ENCODE results near the gene MICAL3.

The MICAL3 gene

GRCh38 chr22:17753401-17753989 lies 270.9 kb downstream of the MICAL3 start:
- Histone ChIP-seq H2AFZ (ENCODE audit: low read length) (no peak overlapping the region), H3K79me2 (ENCODE audit: insufficient read depth, low read length) (peaks cover 5% of the 10 kb centered on the region), H3K9me2 (ENCODE audit: low read depth, low read length) (no peaks in the 10 kb centered on the region), H3K9me3 (ENCODE audit: low read length) (no peaks in the 10 kb centered on the region), H3K9ac (ENCODE audit: low read length) (no peak overlapping the region), H4K20me1 (ENCODE audit: insufficient read depth, low read length) (no peaks in the 10 kb centered on the region), H3K4me2 (ENCODE audit: low read length) (no peak overlapping the region), H3K4me1 (ENCODE audit: insufficient read depth, low read length, severe bottlenecking) (no peaks in the 10 kb centered on the region), H3K27ac (ENCODE audit: low read depth, low read length, poor library complexity, severe bottlenecking) (no peak overlapping the region), H3K36me3 (ENCODE audit: insufficient read depth, low read length) (no peaks in the 10 kb centered on the region), H3K27me3 (ENCODE audit: insufficient read depth, low read length) (no peaks in the 10 kb centered on the region), H3F3A (ENCODE audit: insufficient read depth, low read length) (no peaks in the 10 kb centered on the region), H3K4me3 (ENCODE audit: low read depth, low read length, poor library complexity, severe bottlenecking) (no peak overlapping the region)
- no peak for TF ChIP-seq CTCF (IDR thresholded peaks at IDR 0.05; ENCODE audit: low read length)

GRCh38 chr22:17751596-17751995 lies 272.8 kb downstream of the MICAL3 start:
- Histone ChIP-seq H3K4me3 (ENCODE audit: low read depth, low read length, poor library complexity, severe bottlenecking) (no peak overlapping the region), H3K27ac (ENCODE audit: low read depth, low read length, poor library complexity, severe bottlenecking) (no peak overlapping the region), H3K27me3 (ENCODE audit: insufficient read depth, low read length) (no peaks in the 10 kb centered on the region), H3K9me3 (ENCODE audit: low read length) (no peaks in the 10 kb centered on the region), H3K9me2 (ENCODE audit: low read depth, low read length) (no peaks in the 10 kb centered on the region), H3K4me1 (ENCODE audit: insufficient read depth, low read length, severe bottlenecking) (no peaks in the 10 kb centered on the region), H3K9ac (ENCODE audit: low read length) (no peak overlapping the region), H3K36me3 (ENCODE audit: insufficient read depth, low read length) (no peaks in the 10 kb centered on the region), H3K4me2 (ENCODE audit: low read length) (no peak overlapping the region), H3F3A (ENCODE audit: insufficient read depth, low read length) (no peaks in the 10 kb centered on the region), H4K20me1 (ENCODE audit: insufficient read depth, low read length) (no peaks in the 10 kb centered on the region), H3K79me2 (ENCODE audit: insufficient read depth, low read length) (no peaks in the 10 kb centered on the region), H2AFZ (ENCODE audit: low read length) (no peak overlapping the region)
- no peak for TF ChIP-seq CTCF (IDR thresholded peaks at IDR 0.05; ENCODE audit: low read length)
- TF ChIP-seq EZH2 (IDR thresholded peaks at IDR 0.05; ENCODE audit: borderline replicate concordance, low read length), result no peak

GRCh38 chr22:17749605-17750395 lies 274.6 kb downstream of the MICAL3 start:
- no peak overlapping the region for H3K4me3 ChIP-seq (ENCODE audit: low read depth, low read length, poor library complexity, severe bottlenecking)
- no peak overlapping the region for H3K27ac ChIP-seq (ENCODE audit: low read depth, low read length, poor library complexity, severe bottlenecking)
- no peak overlapping the region for H3K4me2 ChIP-seq (ENCODE audit: low read length)
- no peak overlapping the region for H3K9ac ChIP-seq (ENCODE audit: low read length)
- H3F3A ChIP-seq (ENCODE audit: insufficient read depth, low read length), result no peaks in the 10 kb centered on the region
- no peaks in the 10 kb centered on the region for H3K9me3 ChIP-seq (ENCODE audit: low read length)
- no peaks in the 10 kb centered on the region for H3K4me1 ChIP-seq (ENCODE audit: insufficient read depth, low read length, severe bottlenecking)
- no peaks in the 10 kb centered on the region for H3K79me2 ChIP-seq (ENCODE audit: insufficient read depth, low read length)
- no peak overlapping the region for H2AFZ ChIP-seq (ENCODE audit: low read length)
- H3K27me3 ChIP-seq (ENCODE audit: insufficient read depth, low read length), result no peaks in the 10 kb centered on the region
- TF ChIP-seq CTCF (IDR thresholded peaks at IDR 0.05; ENCODE audit: low read length) (no peak), EZH2 (IDR thresholded peaks at IDR 0.05; ENCODE audit: borderline replicate concordance, low read length) (no peak)
- no peaks in the 10 kb centered on the region for H3K9me2 ChIP-seq (ENCODE audit: low read depth, low read length)
- no peaks in the 10 kb centered on the region for H3K36me3 ChIP-seq (ENCODE audit: insufficient read depth, low read length)
- H4K20me1 ChIP-seq (ENCODE audit: insufficient read depth, low read length), result no peaks in the 10 kb centered on the region
